Measurements from ENCODE around the gene FAM241A.
"Not testable (repeated sequence)": the region's sequence is repeated elsewhere in the genome, so short reads cannot be mapped to it uniquely, and the experiment has no call there.

FAM241A gene

GRCh38 chr4:112171051-112171763 lies 26.0 kb downstream of the FAM241A start:
- WGBS (ENCODE audit: extremely low coverage, insufficient coverage, low lambda C conversion rate): no CpG with 5 or more reads among the region's 16 CpGs

DNA sequence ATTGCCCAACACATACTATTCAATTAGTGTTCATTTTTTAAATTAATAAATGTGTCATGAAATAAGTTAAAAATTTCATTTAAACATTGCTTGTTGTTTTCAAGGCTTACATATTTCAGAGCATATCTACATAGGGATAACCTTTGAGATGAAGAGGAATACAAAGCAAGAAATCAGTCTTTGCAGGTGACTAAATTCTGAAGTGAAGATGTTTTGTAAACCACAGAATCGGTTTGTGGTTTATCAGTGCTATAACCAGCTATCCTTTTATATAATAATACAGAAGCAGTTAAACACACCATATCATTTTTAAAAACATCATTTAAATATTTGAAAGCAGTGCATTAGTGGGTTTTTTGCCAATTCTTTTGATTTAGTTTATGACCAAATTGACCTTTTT lies 26.9 kb downstream of the FAM241A start:
- DNase-seq: no peak

More at GRCh38 chr4:112171051-112171763, 26.0 kb downstream of the FAM241A start:
- not testable (repeated sequence) for H3K4me2 ChIP-seq (ENCODE audit: low read length); H3K79me2 ChIP-seq (ENCODE audit: control insufficient read depth, insufficient read depth, low read length); H3K36me3 ChIP-seq (ENCODE audit: control insufficient read depth, insufficient read depth, low read length); H4K8ac ChIP-seq (ENCODE audit: low read depth, low read length); H3K27me3 ChIP-seq (ENCODE audit: insufficient read depth, low read length, poor library complexity); H3K4ac ChIP-seq (ENCODE audit: low read depth, low read length); H2BK5ac ChIP-seq (ENCODE audit: low read length); H3K79me1 ChIP-seq (ENCODE audit: low read length); H3K56ac ChIP-seq (ENCODE audit: low read length); H3K23ac ChIP-seq (ENCODE audit: low read length); H2AK5ac ChIP-seq (ENCODE audit: low read length); DNase-seq; H2BK15ac ChIP-seq (replicated peaks; ENCODE audit: low read depth); H3K18ac ChIP-seq (ENCODE audit: low read length); H3K4me3 ChIP-seq (ENCODE audit: low read length); H3K9ac ChIP-seq (ENCODE audit: low read length); H4K5ac ChIP-seq (ENCODE audit: low read length); H3K4me1 ChIP-seq (ENCODE audit: control insufficient read depth, low read depth, low read length); H3K27ac ChIP-seq (ENCODE audit: low read depth, low read length); H2BK120ac ChIP-seq (ENCODE audit: low read depth, low read length)

GRCh38 chr4:112173593-112174558 lies 28.6 kb downstream of the FAM241A start:
- no peaks in the 10 kb centered on the region for H3K79me2 ChIP-seq (ENCODE audit: control insufficient read depth, insufficient read depth, low read length)
- no CpG with 5 or more reads among the region's 8 CpGs for WGBS (ENCODE audit: extremely low coverage, insufficient coverage, low lambda C conversion rate)
- H3K18ac ChIP-seq (ENCODE audit: low read length): no peak overlapping the region
- H2BK15ac ChIP-seq (replicated peaks; ENCODE audit: low read depth): no peak overlapping the region
- no peak overlapping the region for H2AK5ac ChIP-seq (ENCODE audit: low read length)
- H3K9ac ChIP-seq (ENCODE audit: low read length): no peak overlapping the region
- no peak overlapping the region for H3K4me3 ChIP-seq (ENCODE audit: low read length)
- H3K36me3 ChIP-seq (ENCODE audit: control insufficient read depth, insufficient read depth, low read length): no peaks in the 10 kb centered on the region
- no peak overlapping the region for H2BK5ac ChIP-seq (ENCODE audit: low read length)
- no peak overlapping the region for H3K4me2 ChIP-seq (ENCODE audit: low read length)
- H3K79me1 ChIP-seq (ENCODE audit: low read length): no peaks in the 10 kb centered on the region
- no peak overlapping the region for H3K23ac ChIP-seq (ENCODE audit: low read length)
- no peaks in the 10 kb centered on the region for H3K27me3 ChIP-seq (ENCODE audit: insufficient read depth, low read length, poor library complexity)
- H4K5ac ChIP-seq (ENCODE audit: low read length): no peak overlapping the region
- H3K27ac ChIP-seq (ENCODE audit: low read depth, low read length): no peak overlapping the region
- no peak overlapping the region for H4K8ac ChIP-seq (ENCODE audit: low read depth, low read length)
- no peak overlapping the region for H3K4ac ChIP-seq (ENCODE audit: low read depth, low read length)
- H3K56ac ChIP-seq (ENCODE audit: low read length): no peak overlapping the region
- no peak overlapping the region for H2BK120ac ChIP-seq (ENCODE audit: low read depth, low read length)
- no peaks in the 10 kb centered on the region for H3K4me1 ChIP-seq (ENCODE audit: control insufficient read depth, low read depth, low read length)
- DNase-seq: no peak

More for the DNA sequence above, 26.9 kb downstream of the FAM241A start:
- H3K9ac ChIP-seq (ENCODE audit: low read length): no peak overlapping the region
- no peaks in the 10 kb centered on the region for H3K79me1 ChIP-seq (ENCODE audit: low read length)
- no peak overlapping the region for H3K56ac ChIP-seq (ENCODE audit: low read length)
- no peak overlapping the region for H2BK5ac ChIP-seq (ENCODE audit: low read length)
- no peak overlapping the region for H3K27ac ChIP-seq (ENCODE audit: low read depth, low read length)
- H3K4me1 ChIP-seq (ENCODE audit: control insufficient read depth, low read depth, low read length): no peaks in the 10 kb centered on the region
- WGBS (ENCODE audit: extremely low coverage, insufficient coverage, low lambda C conversion rate): no CpG with 5 or more reads among the region's 1 CpG
- no peak overlapping the region for H2AK5ac ChIP-seq (ENCODE audit: low read length)
- no peaks in the 10 kb centered on the region for H3K27me3 ChIP-seq (ENCODE audit: insufficient read depth, low read length, poor library complexity)
- no peak overlapping the region for H3K4me2 ChIP-seq (ENCODE audit: low read length)
- H3K79me2 ChIP-seq (ENCODE audit: control insufficient read depth, insufficient read depth, low read length): no peaks in the 10 kb centered on the region
- no peak overlapping the region for H3K23ac ChIP-seq (ENCODE audit: low read length)
- no peak overlapping the region for H2BK120ac ChIP-seq (ENCODE audit: low read depth, low read length)
- H2BK15ac ChIP-seq (replicated peaks; ENCODE audit: low read depth): no peak overlapping the region
- no peak overlapping the region for H3K18ac ChIP-seq (ENCODE audit: low read length)
- no peak overlapping the region for H4K5ac ChIP-seq (ENCODE audit: low read length)
- H4K8ac ChIP-seq (ENCODE audit: low read depth, low read length): no peak overlapping the region
- H3K4ac ChIP-seq (ENCODE audit: low read depth, low read length): no peak overlapping the region
- H3K4me3 ChIP-seq (ENCODE audit: low read length): no peak overlapping the region
- H3K36me3 ChIP-seq (ENCODE audit: control insufficient read depth, insufficient read depth, low read length): no peaks in the 10 kb centered on the region

- Histone ChIP-seq H3K23ac (ENCODE audit: low read length) (no peak overlapping the region), H4K8ac (ENCODE audit: low read depth, low read length) (no peak overlapping the region), H2BK15ac (replicated peaks; ENCODE audit: low read depth) (no peak overlapping the region), H3K79me2 (ENCODE audit: control insufficient read depth, insufficient read depth, low read length) (no peaks in the 10 kb centered on the region), H3K27ac (ENCODE audit: low read depth, low read length) (no peak overlapping the region), H3K27me3 (ENCODE audit: insufficient read depth, low read length, poor library complexity) (no peaks in the 10 kb centered on the region), H2BK5ac (ENCODE audit: low read length) (no peak overlapping the region), H3K4me3 (ENCODE audit: low read length) (no peak overlapping the region), H2BK120ac (ENCODE audit: low read depth, low read length) (no peak overlapping the region), H3K4me2 (ENCODE audit: low read length) (no peak overlapping the region), H3K4me1 (ENCODE audit: control insufficient read depth, low read depth, low read length) (no peaks in the 10 kb centered on the region), H3K18ac (ENCODE audit: low read length) (no peak overlapping the region), H3K79me1 (ENCODE audit: low read length) (no peaks in the 10 kb centered on the region), H3K9ac (ENCODE audit: low read length) (no peak overlapping the region), H4K5ac (ENCODE audit: low read length) (no peak overlapping the region), H2AK5ac (ENCODE audit: low read length) (no peak overlapping the region), H3K4ac (ENCODE audit: low read depth, low read length) (no peak overlapping the region), H3K56ac (ENCODE audit: low read length) (no peak overlapping the region), H3K36me3 (ENCODE audit: control insufficient read depth, insufficient read depth, low read length) (no peaks in the 10 kb centered on the region)
- no CpG with 5 or more reads among the region's 4 CpGs for WGBS (ENCODE audit: extremely low coverage, insufficient coverage, low lambda C conversion rate)
- no peak for DNase-seq
These were observed 30.6 kb downstream of the FAM241A start for GRCh38 chr4:112175840-112176239.

- no peak for DNase-seq
- no peak overlapping the region for H3K56ac ChIP-seq (ENCODE audit: low read length)
- no peak overlapping the region for H2BK5ac ChIP-seq (ENCODE audit: low read length)
- H3K79me2 ChIP-seq (ENCODE audit: control insufficient read depth, insufficient read depth, low read length): no peaks in the 10 kb centered on the region
- H3K27me3 ChIP-seq (ENCODE audit: insufficient read depth, low read length, poor library complexity): no peaks in the 10 kb centered on the region
- no peaks in the 10 kb centered on the region for H3K79me1 ChIP-seq (ENCODE audit: low read length)
- WGBS (ENCODE audit: extremely low coverage, insufficient coverage, low lambda C conversion rate): no CpG with 5 or more reads among the region's 2 CpGs
- H3K27ac ChIP-seq (ENCODE audit: low read depth, low read length): no peak overlapping the region
- no peaks in the 10 kb centered on the region for H3K4me1 ChIP-seq (ENCODE audit: control insufficient read depth, low read depth, low read length)
- H2BK15ac ChIP-seq (replicated peaks; ENCODE audit: low read depth): no peak overlapping the region
- H3K4me2 ChIP-seq (ENCODE audit: low read length): no peak overlapping the region
- no peak overlapping the region for H2BK120ac ChIP-seq (ENCODE audit: low read depth, low read length)
- no peaks in the 10 kb centered on the region for H3K36me3 ChIP-seq (ENCODE audit: control insufficient read depth, insufficient read depth, low read length)
- no peak overlapping the region for H4K8ac ChIP-seq (ENCODE audit: low read depth, low read length)
- H3K18ac ChIP-seq (ENCODE audit: low read length): no peak overlapping the region
- H3K4me3 ChIP-seq (ENCODE audit: low read length): no peak overlapping the region
- H3K4ac ChIP-seq (ENCODE audit: low read depth, low read length): no peak overlapping the region
- H4K5ac ChIP-seq (ENCODE audit: low read length): no peak overlapping the region
- no peak overlapping the region for H2AK5ac ChIP-seq (ENCODE audit: low read length)
- H3K23ac ChIP-seq (ENCODE audit: low read length): no peak overlapping the region
- H3K9ac ChIP-seq (ENCODE audit: low read length): no peak overlapping the region
These were observed 31.3 kb downstream of the FAM241A start for GRCh38 chr4:112176596-112176995.
